GM19452 (cell line): ENCODE measurements around the gene NKD1.

Experiments
- ATAC-seq: cut with Tn5 transposase; IDR thresholded peaks from one replicate; pipeline ENCODE4 v1.9.1; 2021; ENCODE audit not compliant: unreplicated experiment

NKD1 gene

DNA sequence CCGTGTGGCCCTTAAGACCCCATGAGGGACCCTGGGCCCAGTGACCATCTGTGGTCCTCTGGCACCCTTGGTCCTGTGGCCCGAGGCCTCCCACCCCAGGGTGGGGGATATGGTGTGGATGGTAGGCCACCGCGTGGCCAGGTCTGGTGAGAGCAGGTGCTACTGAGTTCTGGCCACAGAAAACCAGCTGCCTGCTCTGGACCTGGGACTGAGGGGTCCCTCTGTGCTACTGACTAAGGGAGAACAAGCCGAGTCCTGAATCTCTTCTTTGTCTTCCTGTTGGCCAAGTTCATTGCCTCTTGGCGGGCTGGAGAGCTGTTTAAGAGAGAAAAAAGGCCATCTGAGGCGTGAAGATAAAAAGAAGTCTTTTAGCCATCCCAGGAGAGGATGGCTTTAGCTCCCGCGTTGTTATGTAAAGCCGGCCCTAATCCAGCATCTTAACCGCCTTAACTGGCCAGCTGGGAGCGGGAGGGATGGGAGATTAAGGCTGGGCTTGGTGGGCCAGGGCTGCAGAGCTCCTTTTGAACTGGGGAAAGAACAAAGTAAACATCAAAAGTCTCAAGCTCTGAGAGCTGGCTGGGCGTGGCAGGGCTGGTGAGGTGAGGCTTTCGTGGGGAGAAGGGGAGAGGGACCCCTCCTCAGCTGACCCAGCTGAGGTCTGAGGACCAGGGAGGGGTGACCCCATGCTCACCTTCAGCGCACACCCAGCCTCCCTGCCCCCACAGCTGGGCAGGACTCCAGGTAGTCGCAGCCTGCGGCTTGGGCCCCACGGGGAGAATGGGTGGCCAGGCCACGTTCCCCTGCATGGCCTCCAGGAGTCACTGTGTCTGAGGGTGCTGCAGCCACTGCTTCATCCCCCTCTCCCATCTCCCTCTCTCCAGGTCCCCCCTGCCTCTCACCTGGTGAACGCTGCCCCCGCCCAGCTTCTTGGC, 62.4 kb downstream of the NKD1 start:
- ATAC-seq = no peak

DNA sequence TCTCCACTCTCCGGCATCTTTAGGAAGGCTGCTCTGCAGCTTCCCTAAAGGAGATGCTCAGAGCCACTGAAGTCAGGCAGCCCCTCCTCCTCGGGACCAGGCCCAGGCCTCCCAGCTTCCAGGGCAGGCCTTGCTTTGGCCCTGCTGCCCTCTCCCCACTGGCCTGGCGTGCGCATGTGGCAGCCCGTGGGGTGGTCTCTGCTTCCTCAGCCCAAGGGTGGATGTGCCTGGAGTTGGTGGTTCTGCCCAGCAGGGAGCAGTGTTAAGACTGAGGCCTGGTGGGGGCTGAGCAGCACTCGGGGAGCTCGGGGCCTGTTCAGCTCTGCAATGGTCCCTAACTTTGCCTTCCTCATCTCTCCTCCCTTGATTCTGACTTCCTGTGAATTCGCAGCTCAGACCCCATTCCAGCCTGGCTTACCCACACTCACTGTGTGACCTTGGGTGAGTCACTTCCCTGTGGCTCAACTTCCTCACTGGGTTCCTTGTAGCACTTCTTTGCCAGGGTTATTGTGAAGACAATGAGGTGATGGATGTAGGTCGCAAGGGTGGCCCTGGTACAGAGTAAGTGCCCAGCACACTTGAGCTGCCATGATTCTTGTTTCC, 63.2 kb downstream of the NKD1 start:
- no peak for ATAC-seq

DNA sequence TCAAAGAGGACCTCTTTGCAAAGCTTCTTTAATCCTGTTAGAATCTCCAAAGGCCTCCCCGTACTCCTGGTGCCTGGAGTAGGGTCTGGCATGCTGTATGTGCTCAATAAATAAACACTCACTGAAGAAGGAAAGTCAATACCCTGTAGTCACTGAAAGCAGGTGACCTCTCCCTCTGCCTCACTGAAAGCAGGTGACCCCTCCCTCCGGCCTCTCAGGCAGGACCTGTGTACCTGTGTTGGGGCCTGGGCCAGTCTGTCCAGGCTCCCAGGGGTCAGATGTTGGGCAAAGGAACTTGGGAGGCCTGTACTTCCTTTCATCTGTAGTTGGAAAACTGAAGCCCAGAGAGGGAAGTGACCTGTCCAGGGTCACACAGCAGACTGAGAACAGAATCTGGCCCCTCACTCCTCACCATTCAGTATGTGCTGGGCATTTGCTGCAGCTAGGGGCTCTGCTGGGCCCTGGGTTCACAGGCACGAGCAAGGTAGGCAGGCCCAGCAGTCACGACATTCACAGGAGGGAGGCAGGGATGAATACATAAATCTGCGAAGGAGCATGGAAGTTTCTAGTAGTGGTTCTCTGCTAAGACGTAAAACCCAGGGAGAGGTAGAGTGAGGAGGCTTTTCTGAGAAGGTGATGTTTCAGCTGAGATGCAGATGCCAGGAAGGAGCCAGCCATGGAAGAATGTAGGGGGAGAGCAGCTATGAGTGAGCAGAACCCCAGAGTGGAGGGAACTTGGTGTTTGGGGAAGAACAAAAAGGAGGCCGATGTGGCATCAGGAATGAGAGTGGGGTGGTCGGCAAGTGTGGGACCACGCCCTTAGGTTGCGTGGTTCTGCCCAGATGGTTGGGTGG, 64.0 kb downstream of the NKD1 start:
- no peak for ATAC-seq

DNA sequence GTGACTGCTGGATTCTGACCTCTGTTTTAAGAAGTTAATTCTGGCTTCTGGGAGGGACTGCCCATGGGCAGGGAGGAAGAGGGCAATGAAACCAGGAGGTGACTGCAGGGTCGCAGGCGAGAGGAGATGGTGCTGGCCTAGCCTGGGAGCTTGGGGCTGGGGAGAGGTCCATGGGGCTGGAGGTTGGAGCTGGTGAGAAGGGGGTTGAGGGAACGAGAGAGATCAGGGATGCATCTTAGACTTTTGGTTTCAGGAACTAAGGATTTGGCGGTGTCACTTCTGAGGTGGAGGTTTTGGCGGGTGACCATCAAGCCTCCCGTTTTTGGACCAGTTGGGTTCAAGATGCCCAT, 64.6 kb downstream of the NKD1 start:
- no peak for ATAC-seq

DNA sequence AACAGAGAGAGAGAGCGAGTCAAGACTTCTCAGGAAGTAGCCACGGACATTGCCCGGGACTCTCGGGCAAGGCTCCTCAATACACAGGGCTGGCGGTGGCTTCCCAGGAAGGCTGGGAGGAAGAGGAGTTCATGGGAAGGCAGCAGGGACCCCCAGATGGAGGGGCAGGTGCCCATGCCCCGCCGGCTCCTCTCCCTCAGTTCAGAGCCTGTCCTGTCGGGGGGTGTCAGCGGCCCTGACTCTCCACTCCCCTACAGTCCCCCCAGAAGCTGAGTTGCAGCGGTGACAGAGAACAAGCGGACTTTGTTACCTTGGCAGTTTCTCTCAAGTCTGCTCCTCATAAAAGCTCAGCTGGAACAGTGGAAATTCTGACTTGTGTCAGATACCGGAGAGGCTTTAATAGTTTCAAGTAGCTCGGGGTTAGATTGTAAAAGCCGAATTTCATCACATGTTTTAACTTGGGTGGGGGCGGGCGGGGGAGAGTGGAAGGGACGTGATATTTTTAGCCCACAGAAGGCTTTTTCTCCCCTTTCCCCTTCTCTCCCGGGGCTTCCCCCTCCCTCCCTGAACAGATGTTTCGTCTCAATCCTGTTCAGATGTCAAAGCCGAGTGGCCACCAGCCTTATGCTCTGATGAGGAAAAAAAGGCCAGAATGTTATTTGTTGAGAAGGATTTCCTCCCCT, 65.2 kb downstream of the NKD1 start:
- no peak for ATAC-seq

DNA sequence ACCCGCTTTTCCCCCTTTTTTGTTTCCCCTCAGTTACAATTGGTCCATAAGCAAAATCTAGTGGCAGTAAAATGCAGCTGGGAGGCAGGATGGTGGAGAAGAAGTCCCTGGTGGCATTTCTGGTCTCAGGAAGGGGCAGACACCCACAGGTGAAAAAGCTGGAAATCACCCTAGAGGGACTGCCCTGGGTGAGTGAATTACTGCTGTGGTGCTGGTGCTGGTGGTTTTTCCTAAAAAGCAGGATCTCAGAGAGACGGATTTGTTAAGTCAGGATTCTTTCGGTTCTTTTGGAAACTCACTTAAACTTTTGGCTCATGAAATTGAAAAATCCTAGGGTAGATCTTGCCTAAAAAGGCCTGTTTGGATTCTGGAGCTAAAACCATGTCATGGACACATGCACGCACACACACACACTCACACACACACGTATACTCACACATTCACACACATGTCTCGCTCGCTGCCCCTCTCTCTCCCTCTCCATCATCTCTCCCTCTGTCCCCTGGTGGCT, 65.8 kb downstream of the NKD1 start:
- ATAC-seq = no peak

DNA sequence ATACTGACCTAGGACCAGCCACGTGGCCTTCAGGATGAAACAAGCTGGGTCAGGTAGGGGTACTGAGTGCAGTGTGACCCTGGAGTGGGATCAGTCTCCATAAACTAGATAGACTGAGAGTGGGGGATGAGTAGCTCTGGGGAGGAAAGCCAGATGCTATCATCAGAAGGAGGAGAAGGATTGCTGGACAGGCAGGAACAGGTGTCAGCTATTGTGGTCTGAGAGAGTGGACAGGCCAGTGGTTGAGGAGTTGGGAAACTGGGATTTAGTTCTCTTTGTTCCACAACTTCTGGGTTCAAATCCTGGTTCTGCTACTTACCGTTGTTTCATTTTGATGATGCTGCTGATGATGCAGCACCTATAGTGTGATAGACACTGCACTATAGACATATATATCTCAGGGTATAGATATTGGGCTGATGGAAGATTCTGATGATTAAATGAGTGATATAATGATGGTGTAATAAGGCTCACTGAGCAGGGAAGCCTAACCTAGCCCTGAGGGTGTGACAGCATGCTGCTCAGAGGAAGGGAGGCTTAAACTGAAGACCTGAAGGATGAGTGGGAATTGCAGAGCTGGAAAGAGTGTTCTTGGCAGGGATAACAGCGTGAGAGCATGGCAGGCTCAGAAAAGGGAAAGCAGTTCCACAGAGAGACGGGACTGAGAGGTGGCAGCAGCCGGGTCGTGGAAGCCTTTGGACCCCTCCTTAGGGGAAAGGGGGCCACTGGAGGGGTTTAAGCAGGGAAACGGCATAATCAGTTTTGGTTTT, 66.9 kb downstream of the NKD1 start:
- no peak for ATAC-seq

DNA sequence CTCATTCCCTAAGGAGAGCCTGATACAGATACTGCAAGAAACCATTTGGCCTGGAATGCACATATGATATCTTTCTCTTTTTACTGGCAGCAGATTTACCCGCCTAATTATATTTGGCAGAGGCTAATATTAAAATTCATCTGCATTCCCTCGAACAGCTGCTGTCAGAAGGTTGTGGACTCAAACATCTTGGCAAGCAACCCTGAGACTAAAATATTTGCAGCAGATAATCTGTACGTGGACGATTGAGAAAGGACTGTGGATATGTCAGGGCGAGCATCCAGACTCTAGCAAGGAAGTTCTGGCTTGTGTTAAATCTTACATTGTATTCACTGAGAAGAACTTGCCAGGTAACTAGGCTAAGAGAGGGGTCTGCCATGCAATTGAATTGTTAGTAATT, 67.7 kb downstream of the NKD1 start:
- no peak for ATAC-seq

DNA sequence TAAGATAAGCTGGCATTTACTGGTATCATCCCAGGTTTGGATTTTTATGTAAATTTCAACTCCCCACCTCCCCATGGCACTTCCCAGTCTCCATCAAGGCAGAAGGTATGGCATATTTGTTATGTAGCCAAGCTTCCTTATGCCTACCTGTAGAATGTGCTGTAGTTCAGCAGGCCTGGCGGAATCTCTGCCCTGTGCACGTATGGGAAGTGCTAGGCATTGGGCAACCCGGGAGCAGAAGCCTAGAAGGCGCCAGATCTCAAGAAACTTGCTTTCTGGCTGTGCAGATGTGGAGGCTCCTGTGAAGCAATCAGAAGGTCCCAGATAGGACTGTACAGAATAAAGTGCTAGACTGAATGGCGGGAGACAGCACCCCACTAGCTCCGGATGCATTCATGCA, 68.2 kb downstream of the NKD1 start:
- no peak for ATAC-seq

DNA sequence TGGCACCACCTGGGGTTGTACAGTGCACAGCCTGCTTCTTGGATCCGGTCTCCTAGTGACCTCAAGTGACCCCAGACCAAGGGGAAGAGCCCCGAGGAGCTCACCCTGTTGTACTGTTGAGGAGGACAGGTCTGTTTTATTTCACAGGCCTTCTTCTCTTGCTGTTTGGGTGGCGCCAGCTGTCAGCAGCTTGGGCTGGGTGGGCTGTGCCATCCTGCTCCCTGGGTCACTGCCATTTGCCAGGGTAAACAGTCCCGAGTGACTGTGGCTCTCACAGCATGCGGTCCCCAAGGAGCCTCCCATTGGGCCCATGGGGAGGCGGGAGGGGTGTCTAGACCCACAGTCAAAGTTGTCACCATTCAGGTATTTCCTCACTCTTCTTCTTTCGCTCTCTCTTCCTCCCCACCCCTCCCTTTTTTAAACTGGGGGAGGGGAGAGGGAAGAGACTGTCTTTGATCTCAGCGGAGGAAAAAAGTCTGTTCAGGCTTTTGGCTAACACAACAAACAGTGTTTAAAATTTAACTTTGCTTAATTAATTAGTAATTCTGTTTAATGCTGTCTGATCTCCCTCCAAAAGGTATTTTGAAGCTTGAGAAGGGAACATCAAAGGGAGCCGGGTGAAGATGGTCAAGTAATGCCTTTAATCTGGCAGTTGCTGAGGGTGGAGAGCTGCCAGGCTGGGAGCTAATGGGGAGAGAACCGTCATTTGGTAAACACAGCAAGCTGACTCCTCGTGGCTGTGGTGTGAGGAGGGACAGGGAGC, 68.9 kb downstream of the NKD1 start:
- ATAC-seq = no peak

DNA sequence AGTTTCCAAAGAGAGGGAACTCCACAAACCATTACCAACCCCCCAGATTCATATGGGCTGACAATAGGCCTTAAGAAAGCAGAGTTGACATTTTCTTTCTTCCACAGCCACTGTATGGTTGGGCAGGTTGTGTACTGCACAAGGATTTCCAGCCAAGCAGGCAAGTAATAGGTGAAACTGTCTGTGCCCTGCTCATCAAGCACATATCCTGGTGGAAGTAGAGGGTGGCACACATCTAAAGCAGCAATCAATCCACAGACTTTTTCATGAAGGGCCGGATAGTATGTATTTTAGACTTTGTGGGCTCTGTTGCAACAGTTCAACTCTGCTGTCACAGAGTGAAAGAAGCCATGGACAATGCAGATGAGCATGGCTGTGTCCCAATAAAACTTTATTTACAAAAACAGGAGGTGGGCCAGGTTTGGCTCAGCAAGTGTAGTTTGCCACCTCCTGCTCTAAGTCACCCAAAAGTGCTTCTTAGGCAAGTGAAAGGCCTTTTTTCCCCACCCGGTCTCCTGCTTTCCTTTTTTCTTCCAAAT, 69.5 kb downstream of the NKD1 start:
- ATAC-seq = no peak

DNA sequence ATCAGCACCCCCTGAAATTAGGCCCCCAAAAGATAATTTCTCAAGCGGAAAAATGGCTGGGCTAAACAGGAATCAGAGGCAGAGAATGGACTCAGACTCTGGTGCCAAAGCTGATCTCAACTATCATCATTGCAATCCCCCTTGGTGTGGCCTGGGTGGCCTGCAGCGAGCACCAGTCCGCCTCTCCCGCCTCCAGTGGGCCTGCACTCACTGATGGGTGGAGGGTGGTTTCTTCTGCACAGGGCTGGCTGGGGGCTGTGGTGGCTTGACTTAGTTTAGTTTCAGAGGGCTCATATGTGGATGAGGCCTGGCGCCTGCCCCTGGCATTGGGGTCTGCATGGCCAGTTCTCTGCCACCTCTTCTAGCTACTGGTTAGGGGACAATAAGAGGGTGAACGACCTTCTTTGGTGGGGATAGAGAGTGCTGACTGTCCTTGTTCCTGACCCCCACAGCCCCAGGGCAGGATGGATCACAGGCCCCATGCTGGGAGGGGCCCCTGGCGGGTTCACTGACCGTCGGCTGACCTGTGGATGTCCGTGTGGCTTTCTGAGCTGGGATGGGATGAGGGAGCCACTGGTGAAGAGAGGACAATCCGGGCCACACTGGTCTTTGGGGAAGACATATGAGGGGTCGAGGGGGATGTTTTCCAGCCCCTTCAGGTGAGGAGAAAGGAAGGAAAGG, 70.2 kb downstream of the NKD1 start:
- ATAC-seq = no peak

DNA sequence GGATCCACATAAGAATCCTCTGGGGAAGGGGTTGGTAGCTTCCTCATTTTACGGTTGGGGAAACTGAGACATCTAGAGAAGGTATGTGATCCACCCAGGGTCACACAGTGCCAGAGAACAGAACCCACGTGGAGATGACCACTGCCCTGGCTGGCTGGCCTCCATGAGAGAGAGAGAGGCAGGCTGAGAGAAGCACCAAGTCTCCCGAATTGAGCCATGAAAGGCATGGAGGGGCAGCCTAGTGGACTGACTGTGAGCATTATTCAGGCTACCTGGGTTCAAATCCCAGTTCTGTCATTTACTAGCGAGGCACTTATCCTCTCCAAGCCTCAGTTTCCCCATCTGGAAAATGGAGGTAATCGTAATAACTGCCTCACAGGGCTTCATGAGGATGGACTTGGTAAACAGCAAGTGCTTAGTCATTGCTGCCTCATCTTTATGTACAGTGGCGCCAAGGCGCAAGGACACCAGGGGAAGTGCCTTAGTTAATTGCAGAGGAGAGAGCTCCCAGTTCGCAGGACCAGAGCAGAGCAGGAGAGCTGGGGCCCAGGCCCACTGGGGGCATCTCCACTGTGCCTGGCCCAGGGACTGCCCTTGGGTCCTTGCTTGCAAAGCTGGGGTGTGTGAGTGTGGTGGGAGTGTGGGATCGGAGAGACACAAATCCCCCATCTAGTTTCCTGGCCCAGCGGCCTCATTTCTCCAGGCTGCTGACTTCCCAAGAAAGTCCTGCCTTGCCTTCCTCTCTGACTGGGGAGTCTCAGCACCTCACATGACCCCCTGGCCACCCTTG, 71.7 kb downstream of the NKD1 start:
- ATAC-seq = no peak

DNA sequence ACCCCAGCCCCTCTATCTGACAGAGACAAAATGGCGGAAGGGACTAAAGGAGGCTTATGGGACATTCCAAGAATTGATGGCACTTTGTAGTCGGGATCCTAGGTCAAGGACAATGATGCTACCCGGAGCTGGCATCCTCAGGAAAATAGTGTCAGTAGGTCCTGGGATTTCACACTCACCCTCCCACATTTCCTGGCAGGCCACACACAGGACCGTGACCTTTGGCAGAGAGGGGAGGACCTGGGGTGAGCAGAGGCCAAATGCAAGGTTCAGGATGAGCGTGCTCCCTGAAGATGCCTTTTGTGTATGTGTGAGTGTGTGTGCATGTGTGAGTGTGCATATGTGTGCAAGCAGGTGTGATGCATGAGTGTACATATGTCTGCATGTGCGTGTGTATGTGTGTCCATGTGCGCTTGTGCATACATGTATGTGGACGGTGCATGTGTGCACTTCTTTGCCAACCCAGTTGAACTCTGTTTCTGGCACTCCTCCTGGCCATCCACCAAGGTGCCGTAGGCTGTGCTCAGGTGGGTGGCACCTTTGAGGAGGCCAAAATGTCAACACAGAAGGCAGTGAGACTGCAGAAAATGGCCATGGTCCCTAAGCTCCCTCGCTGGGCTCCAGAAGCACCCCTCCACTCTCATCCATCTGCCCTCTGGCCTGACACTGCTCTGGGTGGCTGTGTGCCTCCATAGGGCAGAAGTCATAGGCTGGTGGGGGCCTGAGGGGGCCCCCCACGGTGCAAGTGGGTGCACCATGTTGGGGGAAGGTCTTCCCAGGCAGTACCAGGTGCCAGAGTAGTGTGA, 72.7 kb downstream of the NKD1 start:
- no peak for ATAC-seq

DNA sequence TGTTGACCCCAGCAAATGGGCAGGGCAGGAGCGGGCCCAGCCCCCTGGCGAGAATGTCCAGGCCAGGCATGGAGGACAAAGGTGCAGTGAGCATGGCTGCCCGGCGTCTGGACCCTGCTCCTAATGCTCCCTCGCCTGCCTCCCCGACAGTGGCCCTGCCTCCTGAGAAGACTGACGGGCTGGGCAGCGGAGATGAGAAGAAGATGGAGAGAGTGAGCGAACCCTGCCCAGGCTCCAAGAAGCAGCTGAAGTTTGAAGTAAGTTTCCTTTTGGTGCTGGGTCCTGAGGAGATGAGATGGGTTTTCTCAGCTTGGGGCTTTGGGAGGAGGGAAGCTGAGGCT, 73.2 kb downstream of the NKD1 start:
- ATAC-seq = no peak

DNA sequence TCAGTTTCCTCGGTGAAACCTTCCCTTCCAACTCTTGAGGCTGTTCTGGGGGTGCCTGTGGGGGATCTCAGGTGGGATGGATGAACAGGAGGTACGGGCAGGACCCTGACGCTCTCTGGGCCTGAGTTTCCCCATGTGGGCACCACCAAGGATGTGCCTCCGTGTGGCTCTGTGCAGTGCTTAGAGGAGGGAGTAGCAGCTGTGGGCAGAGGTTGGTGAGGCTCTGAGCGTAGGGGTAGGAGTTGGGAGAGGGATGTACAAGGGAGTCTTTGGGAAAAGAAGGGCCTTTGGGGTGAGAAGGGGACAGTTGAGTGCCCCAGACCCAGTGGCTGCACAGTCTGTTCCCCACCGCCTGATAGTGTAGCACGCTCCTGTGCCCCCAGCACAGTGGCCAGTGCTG, 73.8 kb downstream of the NKD1 start:
- no peak for ATAC-seq
